WTC11 (cell line): Measurements from ENCODE around the gene CAPN12. TPM values are rescaled to one million over a fixed set of nuclear protein-coding genes. Genes with fewer than 3 reads are reported as not detected.

Experiments
- ATAC-seq: fragments of 200-7000 bp; cut with Tn5 transposase; 2 replicates; pipeline ENCODE4 v1.10.0; 2021; ENCODE audit warnings: mild to moderate bottlenecking, moderate library complexity
- CTCF ChIA-PET: fragments of 300-600 bp; sonication (Branson Sonifier 250); formaldehyde crosslinking; loops from one replicate; lab custom pipeline; 2021; ENCODE audit warnings: antibody characterized with exemption; lab: Charles Lee
- POLR2A ChIA-PET: fragments of 350-600 bp; sonication (Branson Sonifier 250); formaldehyde crosslinking; loops from one replicate; lab custom pipeline; 2021; ENCODE audit warnings: antibody characterized with exemption; lab: Charles Lee
- DNase-seq: peaks from one replicate; pipeline ENCODE4 v3.0.0; 2021; ENCODE audit warnings: low spot score
- H3K27ac Mint-ChIP-seq: 2 replicates; pipeline ENCODE4 v1.8.0; 2021; ENCODE audit warnings: mixed read lengths
- H3K27me3 Mint-ChIP-seq: 2 replicates; pipeline ENCODE4 v1.8.0; 2021; ENCODE audit warnings: low read depth, mild to moderate bottlenecking, moderate library complexity, mixed read lengths
- H3K36me3 Mint-ChIP-seq: 2 replicates; pipeline ENCODE4 v1.8.0; 2021; ENCODE audit warnings: mixed read lengths
- H3K4me1 Mint-ChIP-seq: 2 replicates; pipeline ENCODE4 v1.8.0; 2022; ENCODE audit warnings: mixed read lengths
- H3K4me3 Mint-ChIP-seq: 2 replicates; pipeline ENCODE4 v1.8.0; 2021; ENCODE audit warnings: mild to moderate bottlenecking, moderate library complexity, mixed read lengths
- H3K9me3 Mint-ChIP-seq: 2 replicates; pipeline ENCODE4 v1.8.0; 2021; ENCODE audit warnings: mixed read lengths
- ELF4 ChIP-seq: sonication (generic); formaldehyde crosslinking; IDR thresholded peaks from 2 replicates; pipeline ENCODE4 v1.8.1; 2022; ENCODE audit warnings: low read depth, mild to moderate bottlenecking, moderate library complexity, missing genetic modification reagents
- EMX1 ChIP-seq: fragments of 250-450 bp; sonication (Bioruptor Pico); IDR thresholded peaks from 2 replicates; pipeline ENCODE4 v1.8.0; 2021; ENCODE audit warnings: mild to moderate bottlenecking
- ETV6 ChIP-seq: sonication (generic); formaldehyde crosslinking; IDR thresholded peaks from 2 replicates; pipeline ENCODE4 v1.8.1; 2022; ENCODE audit warnings: mild to moderate bottlenecking, missing genetic modification reagents
- FOXP1 ChIP-seq: sonication (generic); formaldehyde crosslinking; IDR thresholded peaks from 2 replicates; pipeline ENCODE4 v1.8.0; 2022; ENCODE audit warnings: missing genetic modification reagents, mild to moderate bottlenecking, moderate library complexity, borderline replicate concordance
- HMGA2 ChIP-seq: fragments of 250-450 bp; sonication (Bioruptor Pico); IDR thresholded peaks from 2 replicates; pipeline ENCODE4 v1.4.0; 2021; ENCODE audit warnings: mild to moderate bottlenecking, moderate library complexity
- JAZF1 ChIP-seq: fragments of 250-450 bp; sonication (Bioruptor Pico); IDR thresholded peaks from 2 replicates; pipeline ENCODE4 v1.9.0; 2021; ENCODE audit warnings: moderate library complexity, mild to moderate bottlenecking, inconsistent platforms
- MXD4 ChIP-seq: fragments of 250-450 bp; sonication (Bioruptor Pico); IDR thresholded peaks from 2 replicates; pipeline ENCODE4 v1.8.0; 2021; ENCODE audit warnings: mild to moderate bottlenecking, moderate library complexity, borderline replicate concordance
- MYBL2 ChIP-seq: sonication (generic); formaldehyde crosslinking; IDR thresholded peaks from 2 replicates; pipeline ENCODE4 v1.8.1; 2023; ENCODE audit warnings: mild to moderate bottlenecking, moderate library complexity, missing genetic modification reagents
- NFATC4 ChIP-seq: fragments of 250-450 bp; sonication (Bioruptor Pico); IDR thresholded peaks from 2 replicates; pipeline ENCODE4 v1.9.0; 2021; ENCODE audit warnings: mild to moderate bottlenecking
- SMAD3 ChIP-seq: sonication (generic); formaldehyde crosslinking; IDR thresholded peaks from 2 replicates; pipeline ENCODE4 v1.8.0; 2022; ENCODE audit warnings: missing genetic modification reagents, mild to moderate bottlenecking, borderline replicate concordance
- SP1 ChIP-seq: sonication (generic); formaldehyde crosslinking; conservative IDR thresholded peaks from 2 replicates; pipeline ENCODE4 v1.8.1; 2022; ENCODE audit warnings: missing genetic modification reagents
- TEAD1 ChIP-seq: sonication (generic); formaldehyde crosslinking; IDR thresholded peaks from 2 replicates; pipeline ENCODE4 v1.8.0; 2022; ENCODE audit warnings: mild to moderate bottlenecking, missing genetic modification reagents
- ZNF121 ChIP-seq: sonication (generic); formaldehyde crosslinking; IDR thresholded peaks from 2 replicates; pipeline ENCODE4 v1.8.0; 2023; ENCODE audit warnings: missing genetic modification reagents
- total RNA-seq: library from RNA; stranded (reverse); gene quantifications from 3 replicates; pipeline ENCODE4 v1.2.3, GENCODE V29; 2021
- TF ChIP-seq, protein P1 (sequence below): sonication (generic); formaldehyde crosslinking; IDR thresholded peaks from 2 replicates; pipeline ENCODE4 v1.8.0; 2022; ENCODE audit warnings: mild to moderate bottlenecking, missing genetic modification reagents
- TF ChIP-seq, protein P2 (sequence below): fragments of 250-450 bp; sonication (Bioruptor Pico); IDR thresholded peaks from 2 replicates; pipeline ENCODE4 v1.9.0; 2021; ENCODE audit warnings: mild to moderate bottlenecking
- TF ChIP-seq, protein P3 (sequence below): sonication (generic); formaldehyde crosslinking; IDR thresholded peaks from 2 replicates; pipeline ENCODE4 v1.8.1; 2023; ENCODE audit warnings: mild to moderate bottlenecking, missing genetic modification reagents, borderline replicate concordance
- TF ChIP-seq, protein P4 (sequence below): fragments of 250-450 bp; sonication (Bioruptor Pico); IDR thresholded peaks from 2 replicates; pipeline ENCODE4 v1.8.0; 2021; ENCODE audit warnings: mild to moderate bottlenecking
- TF ChIP-seq, protein P5 (sequence below): sonication (generic); formaldehyde crosslinking; IDR thresholded peaks from 2 replicates; pipeline ENCODE4 v1.8.0; 2023; ENCODE audit warnings: mild to moderate bottlenecking, missing genetic modification reagents
- TF ChIP-seq, protein P6 (sequence below): sonication (generic); formaldehyde crosslinking; IDR thresholded peaks from 2 replicates; pipeline ENCODE4 v1.8.1; 2022; ENCODE audit warnings: mild to moderate bottlenecking, missing genetic modification reagents, moderate library complexity, borderline replicate concordance

The CAPN12 gene
- total RNA-seq, 1 experiment from 2014 or later: 9.6 TPM

DNA sequence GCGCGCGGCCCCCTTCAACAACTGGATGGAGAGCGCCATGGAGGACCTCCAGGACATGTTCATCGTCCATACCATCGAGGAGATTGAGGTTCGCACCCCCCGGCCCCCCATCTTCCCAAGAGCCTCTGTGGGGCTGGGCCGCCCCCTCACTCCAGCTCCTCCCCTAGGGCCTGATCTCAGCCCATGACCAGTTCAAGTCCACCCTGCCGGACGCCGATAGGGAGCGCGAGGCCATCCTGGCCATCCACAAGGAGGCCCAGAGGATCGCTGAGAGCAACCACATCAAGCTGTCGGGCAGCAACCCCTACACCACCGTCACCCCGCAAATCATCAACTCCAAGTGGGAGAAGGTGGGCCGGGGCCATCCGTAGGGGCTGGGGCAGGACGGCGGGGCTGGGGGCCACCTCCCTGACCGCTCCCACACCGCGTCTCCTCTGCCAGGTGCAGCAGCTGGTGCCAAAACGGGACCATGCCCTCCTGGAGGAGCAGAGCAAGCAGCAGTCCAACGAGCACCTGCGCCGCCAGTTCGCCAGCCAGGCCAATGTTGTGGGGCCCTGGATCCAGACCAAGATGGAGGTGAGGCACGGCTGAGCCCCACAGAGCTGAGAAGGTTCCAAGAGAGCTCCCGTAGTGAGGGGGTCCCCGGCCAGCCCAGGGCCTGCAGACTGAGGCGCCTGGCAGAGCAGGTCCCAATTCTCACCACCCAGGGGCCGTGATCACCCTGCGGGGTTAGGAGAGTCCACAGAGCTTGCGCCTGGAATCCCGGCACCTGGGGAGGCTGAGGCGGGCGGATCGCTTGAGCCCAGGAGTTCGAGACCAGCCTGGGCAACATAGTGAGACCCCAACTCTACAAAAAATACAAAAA lies 20.1 kb downstream of the CAPN12 start:
- H3K4me3 Mint-ChIP-seq: no peak overlapping the region
- no peaks in the 10 kb centered on the region for H3K9me3 Mint-ChIP-seq
- no peaks in the 10 kb centered on the region for H3K4me1 Mint-ChIP-seq
- peaks cover 44% of the 10 kb centered on the region for H3K36me3 Mint-ChIP-seq
- ATAC-seq: no peak
- POLR2A ChIA-PET: no interaction called here
- DNase-seq: no peak
- H3K27ac Mint-ChIP-seq: no peak overlapping the region
- peak; percentile 64; the same call in 1 of the 2 replicates for TF ChIP-seq ZNF121 (CRISPR knock-in tag)
- TF ChIP-seq, protein P1, sequence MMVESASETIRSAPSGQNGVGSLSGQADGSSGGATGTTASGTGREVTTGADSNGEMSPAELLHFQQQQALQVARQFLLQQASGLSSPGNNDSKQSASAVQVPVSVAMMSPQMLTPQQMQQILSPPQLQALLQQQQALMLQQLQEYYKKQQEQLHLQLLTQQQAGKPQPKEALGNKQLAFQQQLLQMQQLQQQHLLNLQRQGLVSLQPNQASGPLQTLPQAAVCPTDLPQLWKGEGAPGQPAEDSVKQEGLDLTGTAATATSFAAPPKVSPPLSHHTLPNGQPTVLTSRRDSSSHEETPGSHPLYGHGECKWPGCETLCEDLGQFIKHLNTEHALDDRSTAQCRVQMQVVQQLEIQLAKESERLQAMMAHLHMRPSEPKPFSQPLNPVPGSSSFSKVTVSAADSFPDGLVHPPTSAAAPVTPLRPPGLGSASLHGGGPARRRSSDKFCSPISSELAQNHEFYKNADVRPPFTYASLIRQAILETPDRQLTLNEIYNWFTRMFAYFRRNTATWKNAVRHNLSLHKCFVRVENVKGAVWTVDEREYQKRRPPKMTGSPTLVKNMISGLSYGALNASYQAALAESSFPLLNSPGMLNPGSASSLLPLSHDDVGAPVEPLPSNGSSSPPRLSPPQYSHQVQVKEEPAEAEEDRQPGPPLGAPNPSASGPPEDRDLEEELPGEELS: no peak
- H3K27me3 Mint-ChIP-seq: no peaks in the 10 kb centered on the region
- CTCF ChIA-PET: interaction anchor here (0.6 to 2.4 kb wide), 3 partner anchors 90 to 206 kb away, joined by 3 to 6 read pairs (median 3); partner anchors contain the start of genes MRPS12 and SARS2

DNA sequence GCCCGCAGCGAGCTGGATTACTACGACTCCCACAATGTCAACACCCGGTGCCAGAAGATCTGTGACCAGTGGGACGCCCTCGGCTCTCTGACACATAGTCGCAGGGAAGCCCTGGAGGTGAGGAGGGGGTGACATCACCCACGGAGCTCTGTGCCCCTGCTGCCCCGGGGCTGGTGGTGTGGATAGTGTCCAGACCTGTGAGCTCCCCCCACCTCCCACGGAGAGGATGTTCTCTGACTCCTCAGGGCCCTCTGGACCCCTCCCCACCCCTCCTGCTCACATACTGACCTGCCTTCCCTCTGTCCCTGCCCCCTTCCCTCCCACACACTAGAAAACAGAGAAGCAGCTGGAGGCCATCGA lies 20.7 kb downstream of the CAPN12 start:
- no peak for DNase-seq
- ChIA-PET POLR2A (no interaction called here), CTCF (interaction anchor here (0.6 to 2.4 kb wide), 3 partner anchors 89 to 207 kb away, joined by 3 to 6 read pairs (median 3); partner anchors contain the start of genes MRPS12 and SARS2)
- H3K9me3 Mint-ChIP-seq: no peaks in the 10 kb centered on the region
- no peak for TF ChIP-seq FOXP1 (CRISPR knock-in tag)
- TF ChIP-seq NFATC4 (CRISPR knock-in tag): no peak
- TF ChIP-seq TEAD1 (CRISPR knock-in tag): no peak
- TF ChIP-seq, protein P2, sequence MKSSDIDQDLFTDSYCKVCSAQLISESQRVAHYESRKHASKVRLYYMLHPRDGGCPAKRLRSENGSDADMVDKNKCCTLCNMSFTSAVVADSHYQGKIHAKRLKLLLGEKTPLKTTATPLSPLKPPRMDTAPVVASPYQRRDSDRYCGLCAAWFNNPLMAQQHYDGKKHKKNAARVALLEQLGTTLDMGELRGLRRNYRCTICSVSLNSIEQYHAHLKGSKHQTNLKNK (CRISPR knock-in tag): no peak
- TF ChIP-seq JAZF1 (CRISPR knock-in tag): no peak
- TF ChIP-seq, protein P3, sequence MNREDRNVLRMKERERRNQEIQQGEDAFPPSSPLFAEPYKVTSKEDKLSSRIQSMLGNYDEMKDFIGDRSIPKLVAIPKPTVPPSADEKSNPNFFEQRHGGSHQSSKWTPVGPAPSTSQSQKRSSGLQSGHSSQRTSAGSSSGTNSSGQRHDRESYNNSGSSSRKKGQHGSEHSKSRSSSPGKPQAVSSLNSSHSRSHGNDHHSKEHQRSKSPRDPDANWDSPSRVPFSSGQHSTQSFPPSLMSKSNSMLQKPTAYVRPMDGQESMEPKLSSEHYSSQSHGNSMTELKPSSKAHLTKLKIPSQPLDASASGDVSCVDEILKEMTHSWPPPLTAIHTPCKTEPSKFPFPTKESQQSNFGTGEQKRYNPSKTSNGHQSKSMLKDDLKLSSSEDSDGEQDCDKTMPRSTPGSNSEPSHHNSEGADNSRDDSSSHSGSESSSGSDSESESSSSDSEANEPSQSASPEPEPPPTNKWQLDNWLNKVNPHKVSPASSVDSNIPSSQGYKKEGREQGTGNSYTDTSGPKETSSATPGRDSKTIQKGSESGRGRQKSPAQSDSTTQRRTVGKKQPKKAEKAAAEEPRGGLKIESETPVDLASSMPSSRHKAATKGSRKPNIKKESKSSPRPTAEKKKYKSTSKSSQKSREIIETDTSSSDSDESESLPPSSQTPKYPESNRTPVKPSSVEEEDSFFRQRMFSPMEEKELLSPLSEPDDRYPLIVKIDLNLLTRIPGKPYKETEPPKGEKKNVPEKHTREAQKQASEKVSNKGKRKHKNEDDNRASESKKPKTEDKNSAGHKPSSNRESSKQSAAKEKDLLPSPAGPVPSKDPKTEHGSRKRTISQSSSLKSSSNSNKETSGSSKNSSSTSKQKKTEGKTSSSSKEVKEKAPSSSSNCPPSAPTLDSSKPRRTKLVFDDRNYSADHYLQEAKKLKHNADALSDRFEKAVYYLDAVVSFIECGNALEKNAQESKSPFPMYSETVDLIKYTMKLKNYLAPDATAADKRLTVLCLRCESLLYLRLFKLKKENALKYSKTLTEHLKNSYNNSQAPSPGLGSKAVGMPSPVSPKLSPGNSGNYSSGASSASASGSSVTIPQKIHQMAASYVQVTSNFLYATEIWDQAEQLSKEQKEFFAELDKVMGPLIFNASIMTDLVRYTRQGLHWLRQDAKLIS (CRISPR knock-in tag): no peak
- TF ChIP-seq, protein P4, sequence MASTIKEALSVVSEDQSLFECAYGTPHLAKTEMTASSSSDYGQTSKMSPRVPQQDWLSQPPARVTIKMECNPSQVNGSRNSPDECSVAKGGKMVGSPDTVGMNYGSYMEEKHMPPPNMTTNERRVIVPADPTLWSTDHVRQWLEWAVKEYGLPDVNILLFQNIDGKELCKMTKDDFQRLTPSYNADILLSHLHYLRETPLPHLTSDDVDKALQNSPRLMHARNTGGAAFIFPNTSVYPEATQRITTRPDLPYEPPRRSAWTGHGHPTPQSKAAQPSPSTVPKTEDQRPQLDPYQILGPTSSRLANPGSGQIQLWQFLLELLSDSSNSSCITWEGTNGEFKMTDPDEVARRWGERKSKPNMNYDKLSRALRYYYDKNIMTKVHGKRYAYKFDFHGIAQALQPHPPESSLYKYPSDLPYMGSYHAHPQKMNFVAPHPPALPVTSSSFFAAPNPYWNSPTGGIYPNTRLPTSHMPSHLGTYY (CRISPR knock-in tag): no peak
- no peak for TF ChIP-seq ELF4
- no peak for TF ChIP-seq MXD4 (CRISPR knock-in tag)
- H3K4me3 Mint-ChIP-seq: no peak overlapping the region
- no peak overlapping the region for H3K27ac Mint-ChIP-seq
- H3K27me3 Mint-ChIP-seq: no peaks in the 10 kb centered on the region
- no peak for ATAC-seq
- H3K36me3 Mint-ChIP-seq: peaks cover 48% of the 10 kb centered on the region
- peaks cover 4% of the 10 kb centered on the region for H3K4me1 Mint-ChIP-seq

DNA sequence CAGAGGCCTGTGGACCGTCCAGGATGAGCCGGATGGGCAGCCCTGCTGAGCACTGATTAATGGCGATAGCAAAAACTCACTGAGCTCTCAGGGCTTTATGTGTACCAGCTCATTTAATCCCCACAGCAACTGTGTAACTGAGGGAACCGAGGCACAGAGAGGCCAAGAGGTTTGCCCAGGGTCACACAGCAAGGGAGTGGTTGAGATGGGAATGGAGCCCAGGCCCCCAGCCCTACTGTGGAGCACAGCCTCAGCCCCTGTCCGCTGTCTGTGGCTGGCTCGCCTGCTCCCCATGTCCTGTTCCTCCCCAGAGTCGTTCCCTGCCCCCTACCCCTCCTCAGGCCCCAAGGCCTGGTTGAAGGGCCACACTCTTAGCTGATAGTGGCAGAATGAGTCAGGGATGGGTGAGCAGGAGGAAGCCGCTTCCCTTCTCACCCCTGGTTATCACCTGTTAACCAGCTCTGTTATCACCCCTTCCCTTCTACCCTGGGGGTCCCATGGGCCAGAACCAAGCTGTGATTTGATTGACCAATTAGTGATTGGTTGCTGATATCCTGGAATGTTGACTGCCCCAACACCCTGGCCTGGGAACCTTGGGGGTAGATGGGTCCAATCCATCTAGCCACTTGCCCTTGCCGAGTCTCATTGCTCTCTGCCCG lies 21.2 kb downstream of the CAPN12 start:
- no peaks in the 10 kb centered on the region for H3K27me3 Mint-ChIP-seq
- ChIA-PET CTCF (interaction anchor here (1.1 to 2.4 kb wide), 3 partner anchors 89 to 207 kb away, joined by 3 to 6 read pairs (median 6); partner anchors contain the start of genes MRPS12 and SARS2), POLR2A (no interaction called here)
- DNase-seq: no peak
- peaks cover 5% of the 10 kb centered on the region for H3K4me1 Mint-ChIP-seq
- ATAC-seq: no peak
- peaks cover 49% of the 10 kb centered on the region for H3K36me3 Mint-ChIP-seq
- no peak overlapping the region for H3K27ac Mint-ChIP-seq
- no peaks in the 10 kb centered on the region for H3K9me3 Mint-ChIP-seq
- no peak overlapping the region for H3K4me3 Mint-ChIP-seq
- TF ChIP-seq, protein P5, sequence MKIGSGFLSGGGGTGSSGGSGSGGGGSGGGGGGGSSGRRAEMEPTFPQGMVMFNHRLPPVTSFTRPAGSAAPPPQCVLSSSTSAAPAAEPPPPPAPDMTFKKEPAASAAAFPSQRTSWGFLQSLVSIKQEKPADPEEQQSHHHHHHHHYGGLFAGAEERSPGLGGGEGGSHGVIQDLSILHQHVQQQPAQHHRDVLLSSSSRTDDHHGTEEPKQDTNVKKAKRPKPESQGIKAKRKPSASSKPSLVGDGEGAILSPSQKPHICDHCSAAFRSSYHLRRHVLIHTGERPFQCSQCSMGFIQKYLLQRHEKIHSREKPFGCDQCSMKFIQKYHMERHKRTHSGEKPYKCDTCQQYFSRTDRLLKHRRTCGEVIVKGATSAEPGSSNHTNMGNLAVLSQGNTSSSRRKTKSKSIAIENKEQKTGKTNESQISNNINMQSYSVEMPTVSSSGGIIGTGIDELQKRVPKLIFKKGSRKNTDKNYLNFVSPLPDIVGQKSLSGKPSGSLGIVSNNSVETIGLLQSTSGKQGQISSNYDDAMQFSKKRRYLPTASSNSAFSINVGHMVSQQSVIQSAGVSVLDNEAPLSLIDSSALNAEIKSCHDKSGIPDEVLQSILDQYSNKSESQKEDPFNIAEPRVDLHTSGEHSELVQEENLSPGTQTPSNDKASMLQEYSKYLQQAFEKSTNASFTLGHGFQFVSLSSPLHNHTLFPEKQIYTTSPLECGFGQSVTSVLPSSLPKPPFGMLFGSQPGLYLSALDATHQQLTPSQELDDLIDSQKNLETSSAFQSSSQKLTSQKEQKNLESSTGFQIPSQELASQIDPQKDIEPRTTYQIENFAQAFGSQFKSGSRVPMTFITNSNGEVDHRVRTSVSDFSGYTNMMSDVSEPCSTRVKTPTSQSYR (CRISPR knock-in tag): no peak
- no peak for TF ChIP-seq SMAD3 (CRISPR knock-in tag)
- TF ChIP-seq, protein P6, sequence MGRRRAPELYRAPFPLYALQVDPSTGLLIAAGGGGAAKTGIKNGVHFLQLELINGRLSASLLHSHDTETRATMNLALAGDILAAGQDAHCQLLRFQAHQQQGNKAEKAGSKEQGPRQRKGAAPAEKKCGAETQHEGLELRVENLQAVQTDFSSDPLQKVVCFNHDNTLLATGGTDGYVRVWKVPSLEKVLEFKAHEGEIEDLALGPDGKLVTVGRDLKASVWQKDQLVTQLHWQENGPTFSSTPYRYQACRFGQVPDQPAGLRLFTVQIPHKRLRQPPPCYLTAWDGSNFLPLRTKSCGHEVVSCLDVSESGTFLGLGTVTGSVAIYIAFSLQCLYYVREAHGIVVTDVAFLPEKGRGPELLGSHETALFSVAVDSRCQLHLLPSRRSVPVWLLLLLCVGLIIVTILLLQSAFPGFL (CRISPR knock-in tag): no peak
- TF ChIP-seq HMGA2: no peak
- no peak for TF ChIP-seq EMX1 (CRISPR knock-in tag)
- no peak for TF ChIP-seq MYBL2 (CRISPR knock-in tag)
- TF ChIP-seq SP1 (CRISPR knock-in tag): no peak
- TF ChIP-seq ETV6: no peak
